ENCODE measurements around the gene LYVE1.
"Not testable (repeated sequence)": the region's sequence is repeated elsewhere in the genome, so short reads cannot be mapped to it uniquely, and the experiment has no call there.

LYVE1 gene

GRCh38 chr11:10601837-10602236 is 33.4 kb upstream of the LYVE1 start:
- H3K4me3 ChIP-seq (ENCODE audit: low read depth, low read length) = no peak overlapping the region
- DNase-seq (ENCODE audit: low read depth) = no peak
- no peak for TF ChIP-seq CTCF (IDR thresholded peaks at IDR 0.05; ENCODE audit: low read depth, low read length, missing control alignments)

GRCh38 chr11:10600570-10601248 is 32.2 kb upstream of the LYVE1 start:
- H3K4me3 ChIP-seq (ENCODE audit: low read depth, low read length) = no peak overlapping the region
- no peak for TF ChIP-seq CTCF (IDR thresholded peaks at IDR 0.05; ENCODE audit: low read depth, low read length, missing control alignments)
- no peak for DNase-seq (ENCODE audit: low read depth)

GRCh38 chr11:10599388-10600175 is 31.1 kb upstream of the LYVE1 start:
- no peak for TF ChIP-seq CTCF (IDR thresholded peaks at IDR 0.05; ENCODE audit: low read depth, low read length, missing control alignments)
- no peak overlapping the region for H3K4me3 ChIP-seq (ENCODE audit: low read depth, low read length)
- no peak for DNase-seq (ENCODE audit: low read depth)

GRCh38 chr11:10598816-10599215 is 30.4 kb upstream of the LYVE1 start:
- no peak for TF ChIP-seq CTCF (IDR thresholded peaks at IDR 0.05; ENCODE audit: low read depth, low read length, missing control alignments)
- no peak overlapping the region for H3K4me3 ChIP-seq (ENCODE audit: low read depth, low read length)
- no peak for DNase-seq (ENCODE audit: low read depth)

DNA sequence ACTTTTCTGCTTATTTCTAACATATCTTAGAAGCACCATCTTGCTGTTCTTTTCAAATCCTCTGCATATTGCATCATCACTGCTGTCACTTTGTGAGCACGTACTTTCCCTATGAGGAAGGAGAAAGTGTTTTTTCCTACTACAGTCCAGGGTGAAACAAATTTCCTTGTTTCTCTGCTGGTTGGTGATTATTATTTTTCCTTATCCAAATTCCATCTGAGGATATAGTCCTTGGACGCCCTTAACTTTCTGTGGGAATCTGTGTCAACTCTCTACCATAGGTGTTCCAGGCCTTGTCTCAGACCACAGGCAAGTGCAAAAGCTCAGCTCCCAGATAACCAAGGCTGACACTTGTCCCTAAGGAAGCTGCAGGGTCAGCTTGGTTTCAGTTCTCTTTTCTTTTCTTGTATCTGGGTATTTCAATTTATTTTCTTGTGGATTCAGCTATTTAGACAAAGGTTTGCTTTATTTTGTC is 29.4 kb upstream of the LYVE1 start:
- H3K4me3 ChIP-seq (ENCODE audit: low read depth, low read length) = no peak overlapping the region
- DNase-seq (ENCODE audit: low read depth) = no peak
- TF ChIP-seq CTCF (IDR thresholded peaks at IDR 0.05; ENCODE audit: low read depth, low read length, missing control alignments) = no peak

DNA sequence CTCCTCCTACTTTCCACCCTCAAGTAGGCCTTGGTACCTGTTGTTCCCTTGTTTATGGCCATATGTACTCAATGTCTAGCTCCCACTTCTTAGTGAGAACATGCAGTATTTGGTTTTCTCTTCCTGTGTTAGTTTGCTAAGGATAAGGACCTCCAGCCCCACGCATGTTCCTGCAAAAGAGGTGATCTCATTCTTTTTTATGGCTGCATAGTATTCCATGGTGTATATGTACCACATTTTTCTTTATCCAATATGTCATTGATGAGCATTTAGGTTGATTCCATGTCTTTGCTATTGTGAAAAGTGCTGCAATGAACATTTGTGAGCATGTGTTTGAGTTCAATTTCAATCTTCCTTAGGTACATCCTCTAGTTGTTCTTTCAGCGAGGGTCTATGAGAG is 27.4 kb upstream of the LYVE1 start:
- not testable (repeated sequence) for H3K4me3 ChIP-seq (ENCODE audit: low read depth, low read length); DNase-seq (ENCODE audit: low read depth)

DNA sequence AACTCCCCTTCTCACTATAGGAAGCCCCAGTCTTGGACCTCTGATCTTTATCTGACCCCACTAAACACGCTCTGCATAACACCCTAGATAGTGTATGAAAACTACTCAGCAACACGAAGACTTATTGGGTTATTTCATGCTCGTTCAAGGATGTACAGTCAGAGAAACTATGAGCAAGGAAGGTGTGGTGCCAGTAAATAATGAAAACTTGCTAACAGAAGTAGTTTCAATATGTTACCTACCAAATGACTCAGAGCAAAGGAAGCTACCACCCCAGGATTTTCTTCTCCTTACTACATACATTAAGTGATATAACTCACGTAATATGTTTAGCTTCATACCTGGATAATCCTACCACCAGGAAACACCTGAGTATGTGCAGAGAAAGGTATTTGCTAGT is 25.9 kb upstream of the LYVE1 start:
- no peak for DNase-seq (ENCODE audit: low read depth)
- no peak for TF ChIP-seq CTCF (IDR thresholded peaks at IDR 0.05; ENCODE audit: low read depth, low read length, missing control alignments)
- no peak overlapping the region for H3K4me3 ChIP-seq (ENCODE audit: low read depth, low read length)

Data from GM12864 (cell line).